ENCODE results near the gene UBE2B. TPM values are rescaled to one million over a fixed set of nuclear protein-coding genes. Genes with fewer than 3 reads are reported as not detected.
"Not testable (repeated sequence)": the region's sequence is repeated elsewhere in the genome, so short reads cannot be mapped to it uniquely, and the experiment has no call there.

UBE2B gene
- polyA plus RNA-seq, 4 donors, result 63.1 to 143 (median 99.6) TPM

DNA sequence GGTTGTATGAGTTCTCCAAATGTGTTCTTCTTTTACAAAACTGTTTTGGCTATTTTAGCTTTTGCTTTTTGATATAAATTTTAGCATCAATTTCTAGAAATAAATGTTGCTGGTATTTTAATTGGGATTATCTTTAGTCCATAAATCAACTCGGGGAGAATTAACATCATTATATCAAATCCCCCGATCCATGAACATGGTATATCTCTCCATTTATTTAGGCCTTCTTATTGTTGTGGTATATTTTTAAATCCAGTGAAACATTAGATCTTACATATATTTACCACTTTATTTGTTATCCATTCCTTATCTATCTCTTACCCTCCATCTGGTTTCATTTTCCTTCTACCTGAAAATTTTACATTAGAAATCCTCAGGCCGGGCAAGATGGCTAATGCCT lies 47.6 kb downstream of the UBE2B start:
- WGBS, 3 donors, result 88 to 92% (median 90%) methylated on average over 3 of the region's 3 CpGs
- FAIRE-seq, result no peak
- no peak overlapping the region for H3K4me3 ChIP-seq (ENCODE audit: low read depth in 1 of 3, low read length in 3 of 3)
- no peaks in the 10 kb centered on the region for H3K27me3 ChIP-seq (ENCODE audit: control insufficient read depth in 3 of 3, insufficient read depth in 3 of 3, low read length in 3 of 3)
- DNase-seq, result no peak
- H3K4me1 ChIP-seq (ENCODE audit: control insufficient read depth in 3 of 3, insufficient read depth in 2 of 3, low read depth in 1 of 3, low read length in 2 of 3), result peaks cover 0 to 41% (median 2%) of the 10 kb centered on the region in 3 donors
- H3K9me3 ChIP-seq (ENCODE audit: control insufficient read depth in 2 of 2, insufficient read depth in 1 of 2, low read depth in 1 of 2, low read length in 1 of 2), result peaks cover 0 to 7% of the 10 kb centered on the region in 2 donors
- H3K27ac ChIP-seq (ENCODE audit: low read depth in 1 of 3, low read length in 2 of 3), result peak overlapping the region in 1 of 3 donors; percentile 89
- no peaks in the 10 kb centered on the region for H3K36me3 ChIP-seq (ENCODE audit: control insufficient read depth in 3 of 3, insufficient read depth in 2 of 3, low read depth in 1 of 3, low read length in 3 of 3)

DNA sequence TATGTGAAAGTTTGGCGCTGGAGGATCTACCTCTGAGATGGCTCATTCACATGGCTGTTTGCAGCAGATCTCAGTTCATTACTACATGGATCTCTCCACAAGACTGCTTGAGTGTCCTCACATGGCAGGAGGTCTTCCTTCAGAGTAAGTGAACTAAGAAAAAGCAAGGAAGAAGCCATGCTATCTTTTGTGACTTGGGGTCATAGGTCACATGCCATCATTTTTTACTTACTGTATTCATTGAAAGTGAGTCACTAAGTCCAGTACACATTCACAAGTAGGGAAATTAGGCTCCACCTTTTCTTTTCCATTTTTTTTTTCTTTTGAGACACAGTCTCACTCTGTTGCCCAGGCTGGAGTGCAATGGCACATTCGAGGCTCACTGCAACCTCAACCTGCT lies 49.0 kb downstream of the UBE2B start:
- Histone ChIP-seq H3K4me3 (ENCODE audit: low read depth in 1 of 3, low read length in 3 of 3) (no peak overlapping the region), H3K4me1 (ENCODE audit: control insufficient read depth in 3 of 3, insufficient read depth in 2 of 3, low read depth in 1 of 3, low read length in 2 of 3) (peaks cover 0 to 36% (median 2%) of the 10 kb centered on the region in 3 donors), H3K9me3 (ENCODE audit: control insufficient read depth in 2 of 2, insufficient read depth in 1 of 2, low read depth in 1 of 2, low read length in 1 of 2) (peaks cover 0 to 7% of the 10 kb centered on the region in 2 donors), H3K27ac (ENCODE audit: low read depth in 1 of 3, low read length in 2 of 3) (peak overlapping the region in 1 of 3 donors; percentile 74), H3K27me3 (ENCODE audit: control insufficient read depth in 3 of 3, insufficient read depth in 3 of 3, low read length in 3 of 3) (no peaks in the 10 kb centered on the region), H3K36me3 (ENCODE audit: control insufficient read depth in 3 of 3, insufficient read depth in 2 of 3, low read depth in 1 of 3, low read length in 3 of 3) (no peaks in the 10 kb centered on the region)
- peak; percentile 85 to 86 for DNase-seq
- no peak for FAIRE-seq
- 42 to 78% (median 45%) methylated on average over 2 of the region's 2 CpGs for WGBS, 3 donors

DNA sequence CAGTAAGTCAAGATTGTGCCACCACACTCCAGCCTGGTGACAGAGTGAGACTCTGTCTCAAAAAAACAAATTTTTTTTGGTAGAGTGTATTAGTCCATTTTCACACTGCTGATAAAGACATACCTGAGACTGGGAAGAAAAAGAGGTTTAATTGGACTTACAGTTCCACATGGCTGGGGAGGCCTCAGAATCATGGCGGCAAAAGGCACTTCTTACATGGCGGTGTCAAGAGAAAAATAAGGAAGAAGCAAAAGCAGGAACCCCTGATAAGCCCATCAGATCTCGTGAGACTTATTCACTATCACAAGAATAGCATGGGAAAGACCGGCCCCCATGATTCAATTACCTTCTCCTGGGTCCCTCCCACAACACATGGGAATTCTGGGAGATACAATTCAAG lies 49.7 kb downstream of the UBE2B start:
- not testable (repeated sequence) for H3K9me3 ChIP-seq (ENCODE audit: control insufficient read depth in 2 of 2, insufficient read depth in 1 of 2, low read depth in 1 of 2, low read length in 1 of 2); FAIRE-seq; H3K4me3 ChIP-seq (ENCODE audit: low read depth in 1 of 3, low read length in 3 of 3); H3K27me3 ChIP-seq (ENCODE audit: control insufficient read depth in 3 of 3, insufficient read depth in 3 of 3, low read length in 3 of 3); H3K36me3 ChIP-seq (ENCODE audit: control insufficient read depth in 3 of 3, insufficient read depth in 2 of 3, low read depth in 1 of 3, low read length in 3 of 3); DNase-seq
- 93 to 98% (median 94%) methylated on average over 4 of the region's 4 CpGs for WGBS, 3 donors
- peaks cover 0 to 32% (median 2%) of the 10 kb centered on the region in 3 donors for H3K4me1 ChIP-seq (ENCODE audit: control insufficient read depth in 3 of 3, insufficient read depth in 2 of 3, low read depth in 1 of 3, low read length in 2 of 3)
- peak overlapping the region in 1 of 3 donors; percentile 74 for H3K27ac ChIP-seq (ENCODE audit: low read depth in 1 of 3, low read length in 2 of 3)

DNA sequence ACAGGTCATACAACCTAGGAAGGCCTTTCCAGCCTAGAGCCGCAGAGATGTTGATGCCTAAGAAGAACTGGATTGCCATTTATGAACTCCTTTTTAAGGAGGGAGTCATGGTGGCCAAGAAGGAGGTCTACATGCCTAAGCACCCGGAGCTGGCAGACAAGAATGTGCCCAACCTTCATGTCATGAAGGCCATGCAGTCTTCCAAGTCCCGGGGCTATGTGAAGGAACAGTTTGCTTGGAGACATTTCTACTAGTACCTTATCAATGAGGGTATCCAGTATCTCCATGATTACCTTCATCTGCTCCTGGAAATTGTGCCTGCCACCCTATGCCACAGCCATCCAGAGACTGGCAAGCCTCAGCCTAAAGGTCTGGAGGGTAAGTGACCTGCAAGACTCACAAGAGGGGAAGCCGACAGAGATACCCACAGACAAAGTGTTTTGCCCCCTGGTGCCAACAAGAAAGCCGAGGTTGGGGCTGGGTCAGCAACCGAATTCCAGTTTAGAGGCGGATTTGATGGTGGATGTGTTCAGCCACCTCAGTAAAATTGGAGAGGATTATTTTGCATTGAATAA lies 51.5 kb downstream of the UBE2B start:
- Histone ChIP-seq H3K27me3 (ENCODE audit: control insufficient read depth in 3 of 3, insufficient read depth in 3 of 3, low read length in 3 of 3) (no peaks in the 10 kb centered on the region), H3K27ac (ENCODE audit: low read depth in 1 of 3, low read length in 2 of 3) (no peak overlapping the region), H3K36me3 (ENCODE audit: control insufficient read depth in 3 of 3, insufficient read depth in 2 of 3, low read depth in 1 of 3, low read length in 3 of 3) (no peaks in the 10 kb centered on the region), H3K9me3 (ENCODE audit: control insufficient read depth in 2 of 2, insufficient read depth in 1 of 2, low read depth in 1 of 2, low read length in 1 of 2) (peaks cover 0 to 7% of the 10 kb centered on the region in 2 donors), H3K4me1 (ENCODE audit: control insufficient read depth in 3 of 3, insufficient read depth in 2 of 3, low read depth in 1 of 3, low read length in 2 of 3) (peaks cover 0 to 22% (median 0%) of the 10 kb centered on the region in 3 donors), H3K4me3 (ENCODE audit: low read depth in 1 of 3, low read length in 3 of 3) (no peak overlapping the region)
- no peak for DNase-seq
- WGBS, 3 donors, result 91 to 96% (median 92%) methylated on average over 7 of the region's 7 CpGs
- no peak for FAIRE-seq

DNA sequence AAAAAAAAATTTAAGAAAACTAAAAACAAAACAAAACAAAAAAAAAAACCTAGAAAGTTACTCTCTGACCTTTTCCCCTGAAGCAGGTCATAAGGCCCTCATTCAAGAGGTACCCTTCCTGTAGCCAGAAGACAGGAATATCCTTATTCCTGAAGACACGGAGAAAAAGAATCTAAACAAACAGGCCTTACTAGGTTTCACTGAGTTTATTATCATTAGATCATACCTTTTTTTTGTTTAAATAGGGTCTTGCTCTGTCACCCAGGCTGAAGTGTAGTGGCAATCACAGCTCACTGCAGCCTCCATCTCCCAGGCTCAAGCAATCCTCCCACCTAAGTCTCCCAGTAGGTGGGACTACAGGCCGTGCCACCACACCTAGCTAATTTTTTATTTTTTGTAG lies 52.0 kb downstream of the UBE2B start:
- H3K9me3 ChIP-seq (ENCODE audit: control insufficient read depth in 2 of 2, insufficient read depth in 1 of 2, low read depth in 1 of 2, low read length in 1 of 2), result peaks cover 0 to 7% of the 10 kb centered on the region in 2 donors
- H3K4me3 ChIP-seq (ENCODE audit: low read depth in 1 of 3, low read length in 3 of 3), result no peak overlapping the region
- no peak overlapping the region for H3K27ac ChIP-seq (ENCODE audit: low read depth in 1 of 3, low read length in 2 of 3)
- 78 to 87% (median 82%) methylated on average over 2 of the region's 2 CpGs for WGBS, 3 donors
- DNase-seq, result no peak
- no peak for FAIRE-seq
- H3K27me3 ChIP-seq (ENCODE audit: control insufficient read depth in 3 of 3, insufficient read depth in 3 of 3, low read length in 3 of 3), result no peaks in the 10 kb centered on the region
- H3K4me1 ChIP-seq (ENCODE audit: control insufficient read depth in 3 of 3, insufficient read depth in 2 of 3, low read depth in 1 of 3, low read length in 2 of 3), result peaks cover 0 to 20% (median 0%) of the 10 kb centered on the region in 3 donors
- H3K36me3 ChIP-seq (ENCODE audit: control insufficient read depth in 3 of 3, insufficient read depth in 2 of 3, low read depth in 1 of 3, low read length in 3 of 3), result no peaks in the 10 kb centered on the region

DNA sequence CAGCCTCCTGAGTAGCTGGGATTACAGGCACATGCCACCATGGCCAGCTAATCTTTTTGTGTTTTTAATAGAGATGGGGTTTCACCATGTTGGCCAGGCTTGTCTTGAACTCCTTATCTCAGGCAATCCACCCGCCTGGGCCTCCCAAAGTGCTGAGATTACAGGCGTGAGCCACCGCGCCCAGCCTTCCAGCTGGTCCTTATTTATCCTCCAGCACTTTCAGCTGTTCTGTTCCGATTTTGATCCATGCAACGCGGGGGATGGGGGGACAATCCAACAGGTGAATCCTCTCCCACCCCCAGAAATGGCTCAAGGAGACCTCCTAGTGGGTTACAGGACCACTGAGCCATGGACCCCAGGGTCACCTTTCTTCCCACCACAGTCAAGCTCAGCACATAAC lies 55.0 kb downstream of the UBE2B start:
- FAIRE-seq (no peak), DNase-seq (no peak)
- H3K4me3 ChIP-seq (ENCODE audit: low read depth in 1 of 3, low read length in 3 of 3), result no peak overlapping the region
- H3K27ac ChIP-seq (ENCODE audit: low read depth in 1 of 3, low read length in 2 of 3), result no peak overlapping the region
- no peaks in the 10 kb centered on the region for H3K27me3 ChIP-seq (ENCODE audit: control insufficient read depth in 3 of 3, insufficient read depth in 3 of 3, low read length in 3 of 3)
- 34 to 68% (median 60%) methylated on average over 7 of the region's 7 CpGs for WGBS, 3 donors
- peaks cover 0 to 5% (median 0%) of the 10 kb centered on the region in 3 donors for H3K4me1 ChIP-seq (ENCODE audit: control insufficient read depth in 3 of 3, insufficient read depth in 2 of 3, low read depth in 1 of 3, low read length in 2 of 3)
- no peaks in the 10 kb centered on the region for H3K9me3 ChIP-seq (ENCODE audit: control insufficient read depth in 2 of 2, insufficient read depth in 1 of 2, low read depth in 1 of 2, low read length in 1 of 2)
- no peaks in the 10 kb centered on the region for H3K36me3 ChIP-seq (ENCODE audit: control insufficient read depth in 3 of 3, insufficient read depth in 2 of 3, low read depth in 1 of 3, low read length in 3 of 3)

DNA sequence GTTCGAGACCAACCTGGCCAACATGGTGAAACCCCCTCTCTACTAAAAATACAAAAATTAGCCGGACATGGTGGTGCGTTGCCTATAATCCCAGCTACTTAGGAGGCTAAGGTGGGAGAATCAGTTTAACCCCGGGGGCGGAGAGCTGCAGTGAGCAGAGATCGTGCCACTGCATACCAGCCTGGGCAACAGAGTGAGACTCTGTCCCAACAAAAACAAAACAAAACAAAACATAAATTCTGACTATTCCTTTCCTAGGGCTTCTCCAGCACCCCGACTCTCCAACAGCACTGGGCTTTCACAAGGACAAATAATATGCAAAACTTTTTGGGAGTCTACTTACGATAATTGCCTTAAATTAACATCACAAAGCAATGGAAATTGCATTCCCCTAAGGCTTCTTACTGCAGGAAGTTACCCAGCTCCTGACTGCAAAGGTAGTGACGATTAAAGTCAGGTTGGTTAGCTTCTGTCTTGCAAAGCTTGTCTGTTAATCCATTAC lies 56.2 kb downstream of the UBE2B start:
- Histone ChIP-seq H3K27me3 (ENCODE audit: control insufficient read depth in 3 of 3, insufficient read depth in 3 of 3, low read length in 3 of 3) (no peaks in the 10 kb centered on the region), H3K27ac (ENCODE audit: low read depth in 1 of 3, low read length in 2 of 3) (no peak overlapping the region), H3K4me3 (ENCODE audit: low read depth in 1 of 3, low read length in 3 of 3) (no peak overlapping the region), H3K4me1 (ENCODE audit: control insufficient read depth in 3 of 3, insufficient read depth in 2 of 3, low read depth in 1 of 3, low read length in 2 of 3) (peaks cover 0 to 5% (median 0%) of the 10 kb centered on the region in 3 donors), H3K9me3 (ENCODE audit: control insufficient read depth in 2 of 2, insufficient read depth in 1 of 2, low read depth in 1 of 2, low read length in 1 of 2) (no peaks in the 10 kb centered on the region), H3K36me3 (ENCODE audit: control insufficient read depth in 3 of 3, insufficient read depth in 2 of 3, low read depth in 1 of 3, low read length in 3 of 3) (no peaks in the 10 kb centered on the region)
- 72 to 90% (median 85%) methylated on average over 9 of the region's 9 CpGs for WGBS, 3 donors
- DNase-seq (no peak), FAIRE-seq (no peak)

DNA sequence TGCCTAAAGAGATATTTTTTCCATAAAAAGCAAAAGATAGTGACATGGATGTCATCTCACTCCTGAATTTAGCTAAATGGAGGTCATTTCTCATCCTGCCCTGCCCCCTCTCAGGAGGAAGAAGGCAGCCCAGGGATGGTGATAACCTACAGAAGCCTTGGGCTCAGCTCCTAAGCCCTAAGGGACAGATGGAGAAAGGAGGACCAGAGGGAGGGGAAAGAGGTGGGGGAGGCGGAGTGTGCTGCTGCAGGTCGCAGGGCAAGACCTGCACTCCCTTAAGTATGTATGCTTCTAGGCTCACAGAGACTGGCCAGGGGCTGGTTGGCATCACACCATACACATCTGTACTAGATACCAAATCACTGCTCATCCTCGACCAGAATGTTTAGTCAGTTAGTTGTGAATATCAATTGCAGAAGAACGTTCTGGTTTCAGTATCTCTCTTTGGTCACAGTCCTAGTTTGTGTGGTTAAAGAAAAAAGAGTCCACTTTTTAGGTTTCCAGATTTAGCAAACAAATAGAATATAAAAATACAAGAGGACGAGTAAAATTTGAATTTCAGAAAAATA lies 58.7 kb downstream of the UBE2B start:
- peaks cover 0 to 8% (median 0%) of the 10 kb centered on the region in 3 donors for H3K4me1 ChIP-seq (ENCODE audit: control insufficient read depth in 3 of 3, insufficient read depth in 2 of 3, low read depth in 1 of 3, low read length in 2 of 3)
- WGBS, 3 donors, result 67 to 72% (median 69%) methylated on average over 5 of the region's 5 CpGs
- no peaks in the 10 kb centered on the region for H3K36me3 ChIP-seq (ENCODE audit: control insufficient read depth in 3 of 3, insufficient read depth in 2 of 3, low read depth in 1 of 3, low read length in 3 of 3)
- FAIRE-seq (no peak), DNase-seq (no peak)
- no peak overlapping the region for H3K27ac ChIP-seq (ENCODE audit: low read depth in 1 of 3, low read length in 2 of 3)
- no peak overlapping the region for H3K4me3 ChIP-seq (ENCODE audit: low read depth in 1 of 3, low read length in 3 of 3)
- no peaks in the 10 kb centered on the region for H3K27me3 ChIP-seq (ENCODE audit: control insufficient read depth in 3 of 3, insufficient read depth in 3 of 3, low read length in 3 of 3)
- no peaks in the 10 kb centered on the region for H3K9me3 ChIP-seq (ENCODE audit: control insufficient read depth in 2 of 2, insufficient read depth in 1 of 2, low read depth in 1 of 2, low read length in 1 of 2)
